HPDE6-E6E7 (cell line): ENCODE measurements around the gene VPS50.
A peak's percentile ranks its signal among the peaks of the same experiment; 100 is the strongest.

Source experiments
- DNase-seq: peaks from one replicate; pipeline ENCODE4 v3.0.0; 2011; ENCODE audit warnings: missing footprints; ENCODE audit errors: extremely low spot score

Gene VPS50

GRCh38 chr7:93231799-93232672 is at the start of gene VPS50:
Gene VPS50 (plus strand): TSS chr7:93232366. CDS start chr7:93232468, 102 bp downstream.
- DNase-seq = peak; percentile 95

GRCh38 chr7:93185303-93186027 is 46.7 kb upstream of the VPS50 start:
- peak; percentile 28 for DNase-seq

DNA sequence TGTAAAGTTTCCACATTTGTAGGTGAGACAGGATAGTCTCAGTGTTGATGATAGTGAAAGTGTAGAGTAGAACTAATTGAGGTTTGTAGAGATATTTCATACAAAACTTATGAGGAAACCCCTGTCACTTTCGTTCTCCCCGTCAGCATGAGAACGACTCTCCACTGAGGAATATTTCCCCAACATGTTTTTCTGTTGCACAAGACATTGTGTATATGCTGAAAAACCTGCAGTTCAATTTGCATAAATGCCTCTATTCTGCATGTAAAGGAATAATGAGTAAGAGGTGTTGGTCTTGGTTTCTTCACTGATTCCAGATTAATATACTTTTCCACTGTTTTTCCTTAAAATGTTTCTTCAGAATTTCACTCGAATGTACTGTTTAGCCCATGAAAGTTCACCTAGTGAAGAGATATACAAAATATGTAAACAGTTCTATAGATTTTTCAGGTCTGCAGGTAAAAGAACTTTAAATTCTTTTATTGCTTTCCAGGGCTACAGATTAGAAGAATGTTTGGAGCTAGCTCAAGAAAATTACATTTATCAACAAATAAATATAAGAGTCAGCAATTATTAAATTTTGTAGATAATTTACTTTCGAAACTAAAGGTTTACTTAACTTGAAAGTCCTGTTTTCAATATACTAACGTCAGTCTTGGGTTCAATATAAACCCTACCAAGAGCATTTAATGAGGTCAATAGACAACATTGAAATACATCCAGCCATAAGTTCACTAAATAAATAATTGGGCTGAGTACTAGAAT is 43.1 kb upstream of the VPS50 start:
- no peak for DNase-seq

DNA sequence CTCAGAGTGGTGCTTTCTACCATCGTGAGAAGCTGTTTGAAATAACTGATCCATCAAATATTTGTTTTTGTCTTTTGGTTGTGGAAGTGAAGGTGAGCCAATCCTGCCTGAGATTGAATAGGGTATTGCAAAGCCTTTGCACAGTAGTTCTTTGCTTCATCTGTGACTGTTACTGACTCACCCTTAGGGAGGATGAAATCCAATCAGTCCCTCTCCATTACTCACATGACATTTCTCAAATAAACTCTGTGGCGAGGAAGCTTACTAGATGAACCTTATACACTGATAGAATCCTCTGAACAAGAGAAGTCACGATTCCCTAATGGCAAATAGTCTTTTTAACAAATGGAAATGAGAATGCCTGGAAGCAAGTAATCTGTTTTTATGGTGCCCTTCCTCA is 37.8 kb upstream of the VPS50 start:
- DNase-seq = peak; percentile 12

GRCh38 chr7:93196336-93196735 is 35.8 kb upstream of the VPS50 start:
- DNase-seq = no peak

- DNase-seq = no peak
These were observed 33.7 kb upstream of the VPS50 start for GRCh38 chr7:93198472-93198871.

DNA sequence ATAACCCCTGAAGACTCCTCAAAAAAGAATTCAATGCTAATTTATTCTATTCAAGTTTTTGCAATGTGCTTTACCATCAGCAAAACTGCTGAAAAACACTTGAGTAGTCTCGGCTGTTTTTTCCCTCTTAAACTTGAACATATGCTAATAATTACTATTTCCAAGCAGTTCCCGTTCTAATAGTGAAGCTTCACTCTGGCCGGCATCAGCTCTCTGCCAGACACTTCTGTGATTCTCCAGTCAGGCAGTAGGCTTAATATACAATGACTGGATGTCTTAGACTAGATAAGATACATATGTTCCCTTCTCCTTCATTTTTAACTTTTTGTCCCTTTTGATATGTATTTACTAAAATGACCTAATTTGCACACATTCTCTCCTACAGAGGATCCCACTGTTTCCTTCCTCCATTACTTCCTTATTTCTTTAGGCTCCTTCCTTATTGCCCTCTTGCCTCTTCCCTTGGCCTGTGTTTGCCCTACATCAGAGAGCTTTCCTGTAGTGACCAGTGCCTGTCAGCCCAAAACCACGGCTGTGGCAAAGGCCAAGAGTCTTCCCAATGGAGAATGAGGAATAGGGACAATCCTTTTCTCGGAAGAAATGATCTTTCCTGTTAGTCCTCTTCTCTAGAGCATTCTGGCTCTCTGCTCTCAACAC is 29.4 kb upstream of the VPS50 start:
- DNase-seq = no peak

- no peak for DNase-seq
These were observed 28.7 kb upstream of the VPS50 start for GRCh38 chr7:93203496-93203895.

DNA sequence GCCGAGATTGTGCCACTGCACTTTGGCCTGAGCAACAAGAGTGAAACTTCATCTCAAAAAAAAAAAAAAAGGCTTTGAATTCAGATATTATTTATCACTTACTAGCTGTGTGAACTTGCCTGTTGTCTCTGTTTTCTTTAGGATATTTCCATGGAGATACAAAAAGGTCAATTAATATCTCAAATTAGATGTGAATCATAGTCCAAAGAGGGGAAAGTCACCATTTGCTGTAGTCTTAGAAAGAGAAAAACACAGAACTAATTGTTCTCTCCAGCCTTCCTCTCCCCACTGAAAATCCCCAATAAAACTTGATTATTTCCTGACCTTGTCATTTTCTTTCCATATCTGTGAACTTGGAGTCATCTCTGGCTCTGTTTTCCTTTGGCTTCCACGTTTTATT is 27.1 kb upstream of the VPS50 start:
- DNase-seq = no peak

- no peak for DNase-seq
These were observed 20.8 kb upstream of the VPS50 start for GRCh38 chr7:93211228-93211818.

- DNase-seq = no peak
These were observed 19.3 kb upstream of the VPS50 start for GRCh38 chr7:93212881-93213280.

DNA sequence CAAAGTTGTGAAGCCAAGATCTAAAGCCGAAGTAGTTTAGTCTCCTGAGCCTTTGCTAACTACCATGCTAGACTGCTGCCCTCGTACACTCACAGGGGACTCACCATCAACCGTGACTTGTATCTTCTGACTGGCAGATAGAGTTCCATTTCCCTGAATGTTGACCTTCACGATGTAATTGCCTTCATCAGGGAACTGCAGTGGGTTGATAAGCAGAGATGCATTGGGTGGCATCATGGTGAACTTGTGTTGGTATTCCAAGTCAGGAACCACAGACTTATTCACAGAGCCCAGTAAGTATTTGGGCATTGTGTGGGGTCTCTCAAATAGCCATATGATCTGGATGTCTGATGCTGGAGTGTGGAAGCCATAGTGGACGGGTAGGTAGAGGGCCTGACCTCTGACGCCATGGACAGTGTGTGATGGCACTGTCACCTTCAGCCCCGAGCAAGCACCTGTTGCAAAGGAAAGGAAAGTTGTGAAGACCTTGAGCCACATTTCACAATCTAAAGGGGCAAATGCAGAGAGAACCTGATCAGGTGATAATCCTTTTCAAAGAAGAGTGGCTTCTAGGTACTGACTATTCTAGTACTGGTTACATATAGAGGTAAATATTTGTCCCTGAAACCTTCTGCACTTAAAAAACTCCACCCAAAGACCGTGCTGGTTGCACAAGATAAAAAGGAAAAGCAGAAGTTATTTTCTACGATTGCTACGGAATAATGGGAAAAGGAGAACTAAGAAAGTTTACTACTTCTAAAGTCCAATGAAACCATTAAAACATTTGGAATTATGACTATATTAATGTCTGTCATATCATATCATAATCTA is 13.0 kb upstream of the VPS50 start:
- no peak for DNase-seq

GRCh38 chr7:93219868-93220267 is 12.3 kb upstream of the VPS50 start:
- DNase-seq = no peak

GRCh38 chr7:93226310-93226709 is 5.9 kb upstream of the VPS50 start, which contains the start of gene HEPACAM2:
Gene HEPACAM2 (minus strand): TSS chr7:93226469.
- DNase-seq = no peak

DNA sequence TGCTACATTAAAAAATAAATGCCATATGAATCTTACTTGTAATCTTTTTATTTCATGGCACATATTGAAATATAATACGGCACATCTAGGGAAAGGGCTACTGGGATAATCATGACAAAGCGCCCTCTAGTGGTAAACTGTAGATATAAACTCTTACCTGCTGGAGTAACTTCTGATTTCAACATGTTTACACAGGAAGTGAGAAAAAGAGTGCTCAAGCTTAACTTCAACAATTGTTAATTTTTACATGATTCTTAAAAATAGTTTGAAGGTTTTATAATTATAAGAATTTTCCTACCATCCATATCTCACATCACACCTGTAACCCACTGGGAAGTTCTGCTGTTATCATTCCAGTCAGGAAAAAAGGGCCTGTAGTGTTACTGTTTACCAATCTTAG is 3.9 kb upstream of the VPS50 start:
- DNase-seq = peak; percentile 32

DNA sequence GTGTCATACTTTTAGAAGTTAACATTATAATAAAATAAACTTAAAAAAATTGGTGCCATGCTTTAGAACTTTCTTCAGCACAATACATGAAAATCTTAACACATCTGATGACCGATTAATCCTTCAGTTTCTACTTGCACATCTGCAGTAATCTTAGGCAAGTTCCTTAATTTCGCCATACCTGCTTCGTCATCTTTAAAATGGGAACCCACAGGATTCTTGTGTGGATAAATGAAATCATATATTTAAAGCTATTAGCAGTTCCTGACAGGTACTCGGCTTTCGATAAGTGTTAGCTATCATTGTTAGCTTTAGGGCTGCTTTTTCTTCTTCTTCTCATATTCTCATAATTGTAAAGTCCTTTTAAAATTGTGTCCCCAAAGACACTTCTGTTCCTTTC is 907 bp upstream of the VPS50 start:
- DNase-seq = peak; percentile 6

DNA sequence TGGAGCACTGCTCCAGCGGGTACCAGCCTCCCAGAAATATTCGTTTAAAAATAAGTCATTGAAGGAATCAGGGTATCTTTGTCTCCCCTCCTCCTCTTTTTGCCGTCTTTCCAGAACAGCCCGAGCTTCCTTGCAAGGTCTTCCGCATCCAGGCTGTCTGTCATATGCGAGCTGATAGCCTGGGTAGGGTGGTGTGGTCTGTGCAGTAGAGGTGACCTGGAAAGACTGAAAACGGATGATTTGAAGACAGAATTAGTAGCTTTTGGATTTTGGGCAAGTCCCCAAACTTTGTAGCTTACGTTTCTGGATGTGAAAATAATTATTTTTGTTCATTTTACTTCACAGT is 480 bp downstream of the VPS50 start:
- DNase-seq = peak; percentile 5

GRCh38 chr7:93235541-93235940 is 3.4 kb downstream of the VPS50 start:
- DNase-seq = no peak

DNA sequence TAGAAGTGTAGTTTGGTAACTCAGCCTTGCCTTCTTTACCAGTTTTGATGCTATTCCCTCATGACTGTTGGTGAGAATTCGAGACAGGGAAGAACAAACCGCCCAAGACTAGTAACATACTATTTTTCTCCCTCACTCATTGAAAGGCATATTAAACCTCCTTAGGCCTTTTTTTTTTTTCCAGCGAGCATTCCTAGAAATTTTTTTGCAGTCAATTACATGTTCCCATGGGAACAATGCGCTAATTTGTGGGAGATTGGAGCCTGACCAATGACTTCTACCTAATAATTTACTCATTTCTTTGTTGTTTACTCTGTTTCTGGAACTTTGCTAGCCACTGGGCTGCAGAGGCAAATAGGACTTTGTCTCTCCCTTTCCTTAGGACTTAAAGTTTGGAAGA is 6.0 kb downstream of the VPS50 start:
- no peak for DNase-seq

DNA sequence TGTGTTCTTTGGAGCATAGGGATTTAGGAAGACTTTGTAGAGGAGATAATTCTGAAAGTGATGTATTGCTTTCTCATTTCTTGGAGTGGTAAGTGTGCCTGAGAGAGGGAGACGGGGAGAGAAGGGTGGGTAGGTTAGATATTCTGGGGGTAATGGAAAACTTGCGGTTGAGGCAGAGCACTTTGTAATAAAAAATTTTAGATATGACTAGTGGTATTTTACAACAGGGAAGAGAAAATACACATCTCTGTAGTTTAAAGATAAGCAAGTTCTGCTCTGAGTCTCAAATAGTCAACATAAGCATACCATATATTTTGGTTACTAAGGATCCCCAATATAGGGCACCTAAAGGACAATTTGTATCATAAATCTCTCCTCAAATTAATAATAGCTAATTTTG is 6.6 kb downstream of the VPS50 start:
- no peak for DNase-seq

DNA sequence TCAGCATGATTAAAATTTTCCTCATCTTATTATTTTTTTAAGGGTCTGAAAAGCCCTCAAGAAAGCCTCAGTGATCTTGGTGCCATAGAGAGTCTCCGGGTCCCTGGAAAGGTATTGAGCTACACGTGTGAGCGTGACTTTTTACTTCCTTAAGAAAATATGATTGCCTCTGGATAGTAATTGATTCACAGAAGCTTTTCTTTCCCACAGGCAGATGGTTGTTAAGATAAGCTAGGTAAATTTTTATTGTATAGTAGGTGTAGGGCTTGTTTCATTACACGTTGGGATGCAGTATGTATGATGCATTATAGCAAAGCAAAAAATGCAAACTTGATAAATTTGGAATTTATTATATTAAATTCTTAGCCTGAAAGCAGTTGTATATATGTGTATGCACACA is 7.7 kb downstream of the VPS50 start:
- no peak for DNase-seq
